Measurements from ENCODE around the gene FAM13A.
"Not testable (repeated sequence)": the region's sequence is repeated elsewhere in the genome, so short reads cannot be mapped to it uniquely, and the experiment has no call there.

The FAM13A gene

GRCh38 chr4:89042055-89042454, 14.9 kb downstream of the FAM13A start:
- no peak for DNase-seq (ENCODE audit: low spot score)

GRCh38 chr4:89039730-89040338, 17.2 kb downstream of the FAM13A start:
- DNase-seq (ENCODE audit: low spot score): no peak

- no peak for DNase-seq (ENCODE audit: low spot score)
Measured at GRCh38 chr4:89036535-89036934, 20.4 kb downstream of the FAM13A start.

- DNase-seq (ENCODE audit: low spot score): no peak
Measured at GRCh38 chr4:89031272-89031671, 25.7 kb downstream of the FAM13A start.

GRCh38 chr4:89029591-89029990, 27.4 kb downstream of the FAM13A start:
- no peak for DNase-seq (ENCODE audit: low spot score)

GRCh38 chr4:89026542-89026941, 30.4 kb downstream of the FAM13A start:
- no peak for DNase-seq (ENCODE audit: low spot score)

- peak; percentile 76 for DNase-seq (ENCODE audit: low spot score)
Measured at GRCh38 chr4:89024051-89024675, 32.8 kb downstream of the FAM13A start.

- no peak for DNase-seq (ENCODE audit: low spot score)
Measured at GRCh38 chr4:89023140-89023539, 33.8 kb downstream of the FAM13A start.

- no peak for DNase-seq (ENCODE audit: low spot score)
Measured at GRCh38 chr4:89022426-89023128, 34.4 kb downstream of the FAM13A start.

- no peak for DNase-seq (ENCODE audit: low spot score)
Measured at GRCh38 chr4:89021684-89022083, 35.3 kb downstream of the FAM13A start.

- DNase-seq (ENCODE audit: low spot score): no peak
Measured at GRCh38 chr4:89021062-89021461, 35.9 kb downstream of the FAM13A start.

- not testable (repeated sequence) for DNase-seq (ENCODE audit: low spot score)
Measured at GRCh38 chr4:89014897-89015296, 42.1 kb downstream of the FAM13A start.

GRCh38 chr4:89009761-89010369, 47.1 kb downstream of the FAM13A start:
- no peak for DNase-seq (ENCODE audit: low spot score)

GRCh38 chr4:89009115-89009514, 47.9 kb downstream of the FAM13A start:
- DNase-seq (ENCODE audit: low spot score): no peak

- no peak for DNase-seq (ENCODE audit: low spot score)
Measured at GRCh38 chr4:89008166-89008565, 48.8 kb downstream of the FAM13A start.

- no peak for DNase-seq (ENCODE audit: low spot score)
Measured at GRCh38 chr4:89007338-89007939, 49.5 kb downstream of the FAM13A start.

GRCh38 chr4:89006307-89006706, 50.7 kb downstream of the FAM13A start:
- DNase-seq (ENCODE audit: low spot score): no peak

GRCh38 chr4:89005066-89005465, 51.9 kb downstream of the FAM13A start:
- DNase-seq (ENCODE audit: low spot score): not testable (repeated sequence)

GRCh38 chr4:89001647-89002445, 55.1 kb downstream of the FAM13A start:
- no peak for DNase-seq (ENCODE audit: low spot score)

GRCh38 chr4:89000844-89001360, 56.1 kb downstream of the FAM13A start:
- DNase-seq (ENCODE audit: low spot score): peak; percentile 28

GRCh38 chr4:89000382-89000781, 56.6 kb downstream of the FAM13A start:
- DNase-seq (ENCODE audit: low spot score): no peak

Measured in LoVo (cell line).